ENCODE data around the gene BORCS5. TPM values are rescaled to one million over a fixed set of nuclear protein-coding genes. Genes with fewer than 3 reads are reported as not detected.

The BORCS5 gene
- total RNA-seq, 1 experiment from 2014 or later = 11.5 TPM

- BruUV-seq (replicated peaks) = no TSS peak
- intact Hi-C loops (cut with micrococcal nuclease; ENCODE audit: unreplicated experiment) = no loop called here
- H3K4me1 Mint-ChIP-seq (ENCODE audit: low read depth, unreplicated experiment) = peaks cover 16% of the 10 kb centered on the region
Observed at GRCh38 chr12:12380949-12381593, 24.2 kb downstream of the BORCS5 start.

GRCh38 chr12:12381982-12382381 lies 25.1 kb downstream of the BORCS5 start:
- CTCF ChIA-PET = no interaction called here
- intact Hi-C loops (cut with micrococcal nuclease; ENCODE audit: unreplicated experiment) = no loop called here
- Mint-ChIP-seq H3K4me1 (ENCODE audit: low read depth, unreplicated experiment) (peaks cover 16% of the 10 kb centered on the region), H3K4me3 (ENCODE audit: low read depth, unreplicated experiment) (no peak overlapping the region), H3K9me3 (ENCODE audit: low read depth, unreplicated experiment) (no peaks in the 10 kb centered on the region), H3K27ac (ENCODE audit: unreplicated experiment) (no peak overlapping the region), H3K27me3 (ENCODE audit: unreplicated experiment) (no peaks in the 10 kb centered on the region), H3K36me3 (ENCODE audit: insufficient read depth, unreplicated experiment) (no peaks in the 10 kb centered on the region)
- TF ChIP-seq, protein P1, sequence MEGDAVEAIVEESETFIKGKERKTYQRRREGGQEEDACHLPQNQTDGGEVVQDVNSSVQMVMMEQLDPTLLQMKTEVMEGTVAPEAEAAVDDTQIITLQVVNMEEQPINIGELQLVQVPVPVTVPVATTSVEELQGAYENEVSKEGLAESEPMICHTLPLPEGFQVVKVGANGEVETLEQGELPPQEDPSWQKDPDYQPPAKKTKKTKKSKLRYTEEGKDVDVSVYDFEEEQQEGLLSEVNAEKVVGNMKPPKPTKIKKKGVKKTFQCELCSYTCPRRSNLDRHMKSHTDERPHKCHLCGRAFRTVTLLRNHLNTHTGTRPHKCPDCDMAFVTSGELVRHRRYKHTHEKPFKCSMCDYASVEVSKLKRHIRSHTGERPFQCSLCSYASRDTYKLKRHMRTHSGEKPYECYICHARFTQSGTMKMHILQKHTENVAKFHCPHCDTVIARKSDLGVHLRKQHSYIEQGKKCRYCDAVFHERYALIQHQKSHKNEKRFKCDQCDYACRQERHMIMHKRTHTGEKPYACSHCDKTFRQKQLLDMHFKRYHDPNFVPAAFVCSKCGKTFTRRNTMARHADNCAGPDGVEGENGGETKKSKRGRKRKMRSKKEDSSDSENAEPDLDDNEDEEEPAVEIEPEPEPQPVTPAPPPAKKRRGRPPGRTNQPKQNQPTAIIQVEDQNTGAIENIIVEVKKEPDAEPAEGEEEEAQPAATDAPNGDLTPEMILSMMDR (IDR thresholded peaks at IDR 0.05; ENCODE audit: unreplicated experiment) = no peak
- no peak for DNase-seq
- no TSS peak for BruUV-seq (replicated peaks)

More at GRCh38 chr12:12380949-12381593, 24.2 kb downstream of the BORCS5 start:
- Mint-ChIP-seq H3K9me3 (ENCODE audit: low read depth, unreplicated experiment) (no peaks in the 10 kb centered on the region), H3K36me3 (ENCODE audit: insufficient read depth, unreplicated experiment) (no peaks in the 10 kb centered on the region), H3K27ac (ENCODE audit: unreplicated experiment) (no peak overlapping the region), H3K27me3 (ENCODE audit: unreplicated experiment) (no peaks in the 10 kb centered on the region), H3K4me3 (ENCODE audit: low read depth, unreplicated experiment) (no peak overlapping the region)
- DNase-seq = no peak
- CTCF ChIA-PET = interaction anchor here (0.9 kb wide), 1 partner anchor 328 kb away, joined by 3 read pairs; no protein-coding TSS in a partner anchor
- TF ChIP-seq, protein P1 (IDR thresholded peaks at IDR 0.05; ENCODE audit: unreplicated experiment) = no peak

GRCh38 chr12:12384571-12385340 lies 27.9 kb downstream of the BORCS5 start:
- Mint-ChIP-seq H3K4me1 (ENCODE audit: low read depth, unreplicated experiment) (peaks cover 8% of the 10 kb centered on the region), H3K36me3 (ENCODE audit: insufficient read depth, unreplicated experiment) (no peaks in the 10 kb centered on the region), H3K4me3 (ENCODE audit: low read depth, unreplicated experiment) (no peak overlapping the region), H3K27ac (ENCODE audit: unreplicated experiment) (no peak overlapping the region), H3K9me3 (ENCODE audit: low read depth, unreplicated experiment) (no peaks in the 10 kb centered on the region), H3K27me3 (ENCODE audit: unreplicated experiment) (no peaks in the 10 kb centered on the region)
- DNase-seq = no peak
- BruUV-seq (replicated peaks) = no TSS peak
- CTCF ChIA-PET = interaction anchor here (1.0 kb wide), 1 partner anchor 13 kb away, joined by 4 read pairs; no protein-coding TSS in a partner anchor
- TF ChIP-seq, protein P1 (IDR thresholded peaks at IDR 0.05; ENCODE audit: unreplicated experiment) = no peak
- intact Hi-C loops (cut with micrococcal nuclease; ENCODE audit: unreplicated experiment) = no loop called here

DNA sequence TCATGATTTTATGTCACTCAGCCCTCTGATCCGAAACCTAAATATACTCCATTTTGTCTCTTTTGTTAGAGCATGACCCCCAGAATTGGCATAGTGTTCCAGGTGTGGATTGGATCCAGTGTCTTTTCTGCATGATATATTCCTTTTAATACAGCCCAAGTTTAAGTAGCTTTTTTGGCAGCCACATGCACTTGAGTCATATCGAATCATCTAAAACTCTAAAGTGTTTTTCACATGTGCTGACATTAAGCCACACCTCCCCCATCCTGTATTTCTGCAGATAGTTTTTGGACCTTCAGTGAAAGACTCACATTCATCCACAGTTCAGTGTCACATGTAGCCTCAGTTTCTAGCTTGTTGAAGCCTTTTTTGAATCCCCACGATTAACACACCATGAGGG lies 30.6 kb downstream of the BORCS5 start:
- H3K9me3 Mint-ChIP-seq (ENCODE audit: low read depth, unreplicated experiment) = no peaks in the 10 kb centered on the region
- DNase-seq = no peak
- H3K36me3 Mint-ChIP-seq (ENCODE audit: insufficient read depth, unreplicated experiment) = no peaks in the 10 kb centered on the region
- no peak overlapping the region for H3K27ac Mint-ChIP-seq (ENCODE audit: unreplicated experiment)
- H3K27me3 Mint-ChIP-seq (ENCODE audit: unreplicated experiment) = no peaks in the 10 kb centered on the region
- H3K4me3 Mint-ChIP-seq (ENCODE audit: low read depth, unreplicated experiment) = no peak overlapping the region
- intact Hi-C loops (cut with micrococcal nuclease; ENCODE audit: unreplicated experiment) = no loop called here
- CTCF ChIA-PET = no interaction called here
- TF ChIP-seq, protein P1 (IDR thresholded peaks at IDR 0.05; ENCODE audit: unreplicated experiment) = no peak
- H3K4me1 Mint-ChIP-seq (ENCODE audit: low read depth, unreplicated experiment) = peaks cover 8% of the 10 kb centered on the region
- BruUV-seq (replicated peaks) = no TSS peak
